Ishikawa (cell line): ENCODE measurements around the gene CKMT2.

Experiments
- CEBPB ChIP-seq: IDR thresholded peaks from 2 replicates; pipeline ENCODE4 v1.6.1; 2012
- CREB1 ChIP-seq: IDR thresholded peaks from 2 replicates; pipeline ENCODE4 v1.6.1; 2012; ENCODE audit warnings: low read depth
- EGR1 ChIP-seq: IDR thresholded peaks from 2 replicates; pipeline ENCODE4 v1.6.1; 2012
- EP300 ChIP-seq: IDR thresholded peaks from 2 replicates; pipeline ENCODE4 v1.6.1; 2012; ENCODE audit warnings: borderline replicate concordance
- FOXM1 ChIP-seq: IDR thresholded peaks from 2 replicates; pipeline ENCODE4 v1.6.1; 2012; ENCODE audit warnings: low read depth, borderline replicate concordance
- NFIC ChIP-seq: IDR thresholded peaks from 2 replicates; pipeline ENCODE4 v1.6.1; 2012
- RAD21 ChIP-seq: IDR thresholded peaks from 2 replicates; pipeline ENCODE4 v1.6.1; 2012; ENCODE audit warnings: low read depth
- TAF1 ChIP-seq: IDR thresholded peaks from 2 replicates; pipeline ENCODE4 v1.6.1; 2012; ENCODE audit warnings: low read depth, mild to moderate bottlenecking
- TCF12 ChIP-seq: IDR thresholded peaks from 2 replicates; pipeline ENCODE4 v1.6.1; 2012; ENCODE audit warnings: low read depth
- TEAD4 ChIP-seq: IDR thresholded peaks from 2 replicates; pipeline ENCODE4 v1.6.1; 2012
- YY1 ChIP-seq: IDR thresholded peaks from 2 replicates; pipeline ENCODE4 v1.6.1; 2012; ENCODE audit warnings: low read depth
- ZBTB7A ChIP-seq: IDR thresholded peaks from 2 replicates; pipeline ENCODE4 v1.6.1; 2012; ENCODE audit warnings: low read depth
- TF ChIP-seq, protein P1 (sequence below): IDR thresholded peaks from 2 replicates; pipeline ENCODE4 v1.6.1; 2012
- TF ChIP-seq, protein P2 (sequence below): IDR thresholded peaks from 2 replicates; pipeline ENCODE4 v1.6.1; 2012
- TF ChIP-seq, protein P3 (sequence below): IDR thresholded peaks from 2 replicates; pipeline ENCODE4 v1.6.1; 2012; ENCODE audit warnings: low read depth, mild to moderate bottlenecking

The CKMT2 gene

DNA sequence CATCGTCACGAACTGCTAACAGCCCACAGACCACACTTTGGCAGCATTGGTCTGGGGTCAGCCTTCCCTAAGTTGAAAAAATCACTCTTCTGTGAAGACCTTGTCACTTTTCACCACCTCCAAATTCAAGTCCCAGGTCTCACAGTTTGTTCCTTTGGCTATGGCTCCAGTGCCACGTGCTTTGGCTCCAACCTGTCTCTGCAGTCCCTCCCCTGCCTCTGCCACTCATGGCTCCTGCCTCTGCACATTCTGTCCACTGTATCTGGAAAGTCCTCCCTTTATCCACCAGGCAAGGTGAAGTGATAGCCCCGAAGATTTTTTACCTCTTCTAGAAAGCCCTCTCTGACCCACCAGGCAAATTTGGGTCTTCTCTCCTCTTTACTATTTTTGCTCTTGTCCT, 5.3 kb downstream of the CKMT2 start:
- no peak for TF ChIP-seq NFIC
- TF ChIP-seq, protein P1, sequence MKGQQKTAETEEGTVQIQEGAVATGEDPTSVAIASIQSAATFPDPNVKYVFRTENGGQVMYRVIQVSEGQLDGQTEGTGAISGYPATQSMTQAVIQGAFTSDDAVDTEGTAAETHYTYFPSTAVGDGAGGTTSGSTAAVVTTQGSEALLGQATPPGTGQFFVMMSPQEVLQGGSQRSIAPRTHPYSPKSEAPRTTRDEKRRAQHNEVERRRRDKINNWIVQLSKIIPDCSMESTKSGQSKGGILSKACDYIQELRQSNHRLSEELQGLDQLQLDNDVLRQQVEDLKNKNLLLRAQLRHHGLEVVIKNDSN: no peak
- no peak for TF ChIP-seq CREB1
- TF ChIP-seq TEAD4: no peak
- TF ChIP-seq RAD21: no peak
- no peak for TF ChIP-seq FOXM1

DNA sequence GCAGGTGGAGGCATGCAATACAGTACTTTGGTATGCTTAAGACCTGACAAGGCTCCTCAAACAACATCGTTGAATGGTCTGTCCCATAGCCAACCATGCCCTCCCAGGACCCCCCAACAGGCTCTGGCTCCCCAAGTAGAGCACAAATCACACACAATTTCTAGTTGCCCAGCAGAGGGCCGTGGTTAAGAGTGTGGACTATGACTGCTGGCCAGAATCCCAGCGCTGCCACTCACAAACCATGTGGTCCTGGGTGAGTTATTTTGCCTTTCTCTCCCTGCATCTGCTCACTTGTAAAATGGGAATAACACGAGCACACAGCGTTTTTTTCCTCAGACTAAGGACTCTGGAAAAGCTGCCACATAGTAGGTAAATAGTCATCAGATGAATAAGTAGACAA, 6.5 kb downstream of the CKMT2 start:
- TF ChIP-seq, protein P2, sequence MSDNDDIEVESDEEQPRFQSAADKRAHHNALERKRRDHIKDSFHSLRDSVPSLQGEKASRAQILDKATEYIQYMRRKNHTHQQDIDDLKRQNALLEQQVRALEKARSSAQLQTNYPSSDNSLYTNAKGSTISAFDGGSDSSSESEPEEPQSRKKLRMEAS: no peak
- TF ChIP-seq CEBPB (no peak), FOXM1 (no peak), CREB1 (no peak), EGR1 (no peak)
- TF ChIP-seq, protein P1: no peak

DNA sequence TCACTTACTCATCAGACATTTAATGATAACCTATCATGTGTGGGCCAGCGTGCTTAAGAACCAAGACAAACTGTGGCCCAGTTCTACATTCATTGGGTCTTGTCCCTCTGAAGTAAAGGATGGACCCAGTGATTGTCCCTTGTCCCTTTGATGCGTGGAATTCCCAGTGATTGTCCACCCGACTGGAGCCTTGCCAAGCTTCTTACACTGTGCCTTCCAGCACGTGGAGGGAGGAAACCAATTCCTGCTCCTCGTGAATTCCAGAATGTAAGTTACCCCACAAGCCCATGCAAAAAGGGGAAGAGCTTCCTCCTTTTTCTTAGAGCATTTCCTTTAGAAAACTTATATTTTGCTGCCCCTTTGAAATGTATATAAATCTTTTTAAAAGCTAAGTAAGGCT, 7.9 kb downstream of the CKMT2 start:
- no peak for TF ChIP-seq NFIC
- TF ChIP-seq EGR1: no peak
- no peak for TF ChIP-seq CREB1
- TF ChIP-seq, protein P2: no peak
- no peak for TF ChIP-seq YY1
- TF ChIP-seq TEAD4: no peak
- TF ChIP-seq RAD21: no peak
- TF ChIP-seq, protein P1: no peak
- no peak for TF ChIP-seq EP300
- TF ChIP-seq TAF1: no peak
- TF ChIP-seq, protein P3, sequence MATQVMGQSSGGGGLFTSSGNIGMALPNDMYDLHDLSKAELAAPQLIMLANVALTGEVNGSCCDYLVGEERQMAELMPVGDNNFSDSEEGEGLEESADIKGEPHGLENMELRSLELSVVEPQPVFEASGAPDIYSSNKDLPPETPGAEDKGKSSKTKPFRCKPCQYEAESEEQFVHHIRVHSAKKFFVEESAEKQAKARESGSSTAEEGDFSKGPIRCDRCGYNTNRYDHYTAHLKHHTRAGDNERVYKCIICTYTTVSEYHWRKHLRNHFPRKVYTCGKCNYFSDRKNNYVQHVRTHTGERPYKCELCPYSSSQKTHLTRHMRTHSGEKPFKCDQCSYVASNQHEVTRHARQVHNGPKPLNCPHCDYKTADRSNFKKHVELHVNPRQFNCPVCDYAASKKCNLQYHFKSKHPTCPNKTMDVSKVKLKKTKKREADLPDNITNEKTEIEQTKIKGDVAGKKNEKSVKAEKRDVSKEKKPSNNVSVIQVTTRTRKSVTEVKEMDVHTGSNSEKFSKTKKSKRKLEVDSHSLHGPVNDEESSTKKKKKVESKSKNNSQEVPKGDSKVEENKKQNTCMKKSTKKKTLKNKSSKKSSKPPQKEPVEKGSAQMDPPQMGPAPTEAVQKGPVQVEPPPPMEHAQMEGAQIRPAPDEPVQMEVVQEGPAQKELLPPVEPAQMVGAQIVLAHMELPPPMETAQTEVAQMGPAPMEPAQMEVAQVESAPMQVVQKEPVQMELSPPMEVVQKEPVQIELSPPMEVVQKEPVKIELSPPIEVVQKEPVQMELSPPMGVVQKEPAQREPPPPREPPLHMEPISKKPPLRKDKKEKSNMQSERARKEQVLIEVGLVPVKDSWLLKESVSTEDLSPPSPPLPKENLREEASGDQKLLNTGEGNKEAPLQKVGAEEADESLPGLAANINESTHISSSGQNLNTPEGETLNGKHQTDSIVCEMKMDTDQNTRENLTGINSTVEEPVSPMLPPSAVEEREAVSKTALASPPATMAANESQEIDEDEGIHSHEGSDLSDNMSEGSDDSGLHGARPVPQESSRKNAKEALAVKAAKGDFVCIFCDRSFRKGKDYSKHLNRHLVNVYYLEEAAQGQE: no peak
- TF ChIP-seq FOXM1: no peak
- TF ChIP-seq CEBPB: no peak
- TF ChIP-seq TCF12: no peak
- no peak for TF ChIP-seq ZBTB7A

DNA sequence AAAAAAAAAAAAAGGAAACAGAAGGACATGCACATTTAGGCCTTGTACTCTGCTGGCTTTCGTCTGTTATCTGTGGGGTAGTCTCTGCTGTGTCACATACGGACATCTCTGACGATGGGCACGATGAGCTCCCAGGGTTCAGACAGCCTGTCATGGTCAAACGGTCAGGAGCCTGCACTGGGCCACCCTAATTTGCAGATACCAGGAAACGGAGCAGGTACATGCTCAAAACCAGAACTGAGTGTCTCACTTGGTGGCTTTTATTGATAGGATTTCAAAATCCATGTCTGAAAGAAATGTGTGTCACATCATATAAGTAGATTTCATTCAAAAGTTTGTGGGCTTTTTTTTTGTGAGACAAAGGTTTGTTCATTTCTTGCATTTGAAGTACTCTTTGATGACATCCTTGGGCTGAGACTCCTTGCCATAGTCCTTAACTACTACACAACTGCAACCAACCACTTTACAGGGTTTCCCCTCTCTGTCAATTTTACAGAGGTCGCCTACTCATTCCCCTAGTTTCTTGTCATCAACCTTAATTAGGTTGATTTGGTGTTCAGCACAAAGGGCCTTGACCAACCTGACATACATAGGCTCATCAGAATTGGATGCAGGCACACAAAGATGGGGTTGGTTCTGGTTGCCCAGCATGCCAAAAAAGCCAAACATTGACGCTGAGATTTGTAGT, 9.0 kb downstream of the CKMT2 start:
- no peak for TF ChIP-seq EGR1
- TF ChIP-seq, protein P2: no peak
- TF ChIP-seq TCF12: no peak
- TF ChIP-seq, protein P3: no peak
- no peak for TF ChIP-seq NFIC
- TF ChIP-seq TEAD4: no peak
- no peak for TF ChIP-seq CREB1
- TF ChIP-seq, protein P1: no peak
- TF ChIP-seq CEBPB: no peak

DNA sequence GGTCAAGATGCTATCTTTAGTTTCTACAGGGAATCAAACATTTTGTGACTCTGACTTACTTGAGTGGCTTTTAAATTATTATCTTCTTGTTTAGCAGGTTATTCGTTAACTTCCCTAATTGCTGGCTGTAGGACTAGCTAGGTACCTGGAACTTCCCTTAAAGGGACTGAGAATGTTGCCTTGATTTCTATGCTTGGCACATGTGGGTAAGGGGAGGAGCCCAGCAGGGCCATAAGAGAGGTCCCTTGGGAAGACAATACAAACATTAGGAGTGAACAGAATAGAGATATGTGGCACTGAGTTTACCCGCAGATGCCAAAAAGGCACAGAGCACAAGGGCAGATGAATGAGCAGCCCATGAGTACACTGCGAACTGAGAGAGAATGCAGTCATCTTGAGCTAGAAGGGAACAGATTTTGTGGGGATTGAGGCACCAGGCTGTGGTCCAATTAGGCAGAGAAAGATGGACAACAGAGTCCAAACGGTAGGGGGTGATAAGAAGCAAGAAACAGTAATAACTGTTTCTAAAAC, 9.8 kb downstream of the CKMT2 start:
- TF ChIP-seq TAF1: no peak
- TF ChIP-seq YY1: no peak
- TF ChIP-seq, protein P3: no peak
- TF ChIP-seq TCF12: no peak
- no peak for TF ChIP-seq EGR1
- TF ChIP-seq, protein P1: no peak
- no peak for TF ChIP-seq TEAD4
- TF ChIP-seq, protein P2: no peak
- no peak for TF ChIP-seq CREB1
